ENCODE data around the gene KCNC1.

DNA sequence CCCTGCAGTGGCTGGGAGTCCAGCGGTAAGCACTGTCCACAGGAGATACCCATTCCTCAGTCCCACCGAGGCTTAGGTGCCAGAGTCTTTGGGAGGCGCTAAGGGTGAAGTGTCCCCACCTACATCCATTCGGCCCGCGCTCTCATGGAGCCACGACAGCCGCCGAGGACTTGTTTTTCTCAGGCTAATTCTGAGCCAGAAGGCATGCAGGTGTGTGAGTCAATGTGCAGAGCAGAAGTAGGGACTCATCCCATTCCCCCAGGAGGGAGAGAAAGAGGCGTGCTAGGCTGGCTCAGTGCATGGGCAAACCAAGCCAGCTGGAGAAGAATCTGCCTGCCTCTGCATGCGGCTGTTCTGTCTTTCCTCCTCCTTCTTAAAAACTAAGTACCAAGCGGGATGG, 46.6 kb downstream of the KCNC1 start:
- TF ChIP-seq, protein P1, sequence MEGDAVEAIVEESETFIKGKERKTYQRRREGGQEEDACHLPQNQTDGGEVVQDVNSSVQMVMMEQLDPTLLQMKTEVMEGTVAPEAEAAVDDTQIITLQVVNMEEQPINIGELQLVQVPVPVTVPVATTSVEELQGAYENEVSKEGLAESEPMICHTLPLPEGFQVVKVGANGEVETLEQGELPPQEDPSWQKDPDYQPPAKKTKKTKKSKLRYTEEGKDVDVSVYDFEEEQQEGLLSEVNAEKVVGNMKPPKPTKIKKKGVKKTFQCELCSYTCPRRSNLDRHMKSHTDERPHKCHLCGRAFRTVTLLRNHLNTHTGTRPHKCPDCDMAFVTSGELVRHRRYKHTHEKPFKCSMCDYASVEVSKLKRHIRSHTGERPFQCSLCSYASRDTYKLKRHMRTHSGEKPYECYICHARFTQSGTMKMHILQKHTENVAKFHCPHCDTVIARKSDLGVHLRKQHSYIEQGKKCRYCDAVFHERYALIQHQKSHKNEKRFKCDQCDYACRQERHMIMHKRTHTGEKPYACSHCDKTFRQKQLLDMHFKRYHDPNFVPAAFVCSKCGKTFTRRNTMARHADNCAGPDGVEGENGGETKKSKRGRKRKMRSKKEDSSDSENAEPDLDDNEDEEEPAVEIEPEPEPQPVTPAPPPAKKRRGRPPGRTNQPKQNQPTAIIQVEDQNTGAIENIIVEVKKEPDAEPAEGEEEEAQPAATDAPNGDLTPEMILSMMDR (IDR thresholded peaks at IDR 0.05) = no peak
- no peak for TF ChIP-seq POLR2A (IDR thresholded peaks at IDR 0.05)
